IPS-18a (cell line): ENCODE data around the gene ZNF423.

Experiments used
- H3K27ac ChIP-seq: one replicate; pipeline ENCODE4 v1.5.1; 2013; ENCODE audit warnings: low read length
- H3K27me3 ChIP-seq: one replicate; pipeline ENCODE4 v1.6.1; 2013; ENCODE audit warnings: mild to moderate bottlenecking, low read length; ENCODE audit not compliant: control insufficient read depth, insufficient read depth
- H3K36me3 ChIP-seq: one replicate; pipeline ENCODE4 v1.6.1; 2013; ENCODE audit warnings: low read depth, low read length; ENCODE audit not compliant: control insufficient read depth
- H3K4me1 ChIP-seq: one replicate; pipeline ENCODE4 v1.6.1; 2013; ENCODE audit warnings: low read depth, low read length; ENCODE audit not compliant: control insufficient read depth
- H3K4me3 ChIP-seq: one replicate; pipeline ENCODE4 v1.5.1; 2013; ENCODE audit warnings: low read length
- H3K9ac ChIP-seq: one replicate; pipeline ENCODE4 v1.6.1; 2013; ENCODE audit warnings: mild to moderate bottlenecking, low read length, moderate library complexity
- H3K9me3 ChIP-seq: one replicate; pipeline ENCODE4 v1.6.1; 2013; ENCODE audit warnings: low read depth, low read length; ENCODE audit not compliant: control insufficient read depth

ZNF423 gene

DNA sequence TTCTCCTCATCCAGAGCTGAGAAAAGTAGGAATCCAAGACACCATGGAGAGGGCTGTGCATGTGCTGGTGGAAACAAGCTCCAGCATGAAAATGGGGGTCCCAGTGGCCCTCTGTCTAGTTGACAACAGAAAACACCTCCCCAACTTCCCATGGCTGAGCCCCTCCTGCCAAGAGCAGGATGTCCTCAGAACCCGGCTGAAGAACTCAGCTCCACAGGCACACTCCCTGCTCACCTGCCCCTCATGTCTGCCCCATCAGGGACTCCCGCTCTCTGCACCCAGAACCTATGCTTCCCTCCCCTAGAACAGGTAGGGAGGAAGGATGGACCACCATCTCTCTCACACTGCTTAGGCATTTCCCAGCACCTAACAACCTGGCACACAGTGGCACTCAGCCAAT lies 315.1 kb downstream of the ZNF423 start:
- peaks cover 14% of the 10 kb centered on the region for H3K4me1 ChIP-seq
- H3K9ac ChIP-seq, result no peak overlapping the region
- no peak overlapping the region for H3K27ac ChIP-seq
- H3K9me3 ChIP-seq, result no peaks in the 10 kb centered on the region
- H3K36me3 ChIP-seq, result no peaks in the 10 kb centered on the region
- H3K4me3 ChIP-seq, result no peak overlapping the region
- H3K27me3 ChIP-seq, result no peaks in the 10 kb centered on the region

DNA sequence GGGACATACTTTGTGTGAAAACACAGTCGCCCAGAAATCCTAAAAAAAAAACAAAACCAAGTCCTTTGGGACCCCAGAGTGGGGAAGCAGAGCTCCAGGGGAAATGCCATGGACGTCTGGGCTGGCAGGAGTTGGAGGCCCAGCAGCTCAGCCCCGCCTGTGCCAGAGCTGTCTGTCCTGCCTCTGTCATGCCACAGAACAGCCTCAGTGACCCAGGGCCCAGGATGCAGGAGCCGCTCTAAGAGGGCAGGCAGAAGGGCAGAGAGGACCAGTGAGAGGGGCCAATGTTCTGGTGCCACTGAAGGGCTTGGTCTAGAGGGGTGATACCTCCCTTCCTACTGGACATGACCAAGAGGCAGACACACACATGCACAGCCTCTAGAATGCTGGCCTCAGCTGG lies 316.2 kb downstream of the ZNF423 start:
- H3K9me3 ChIP-seq, result no peaks in the 10 kb centered on the region
- peaks cover 10% of the 10 kb centered on the region for H3K4me1 ChIP-seq
- H3K36me3 ChIP-seq, result no peaks in the 10 kb centered on the region
- H3K4me3 ChIP-seq, result no peak overlapping the region
- no peaks in the 10 kb centered on the region for H3K27me3 ChIP-seq
- no peak overlapping the region for H3K27ac ChIP-seq
- H3K9ac ChIP-seq, result no peak overlapping the region

DNA sequence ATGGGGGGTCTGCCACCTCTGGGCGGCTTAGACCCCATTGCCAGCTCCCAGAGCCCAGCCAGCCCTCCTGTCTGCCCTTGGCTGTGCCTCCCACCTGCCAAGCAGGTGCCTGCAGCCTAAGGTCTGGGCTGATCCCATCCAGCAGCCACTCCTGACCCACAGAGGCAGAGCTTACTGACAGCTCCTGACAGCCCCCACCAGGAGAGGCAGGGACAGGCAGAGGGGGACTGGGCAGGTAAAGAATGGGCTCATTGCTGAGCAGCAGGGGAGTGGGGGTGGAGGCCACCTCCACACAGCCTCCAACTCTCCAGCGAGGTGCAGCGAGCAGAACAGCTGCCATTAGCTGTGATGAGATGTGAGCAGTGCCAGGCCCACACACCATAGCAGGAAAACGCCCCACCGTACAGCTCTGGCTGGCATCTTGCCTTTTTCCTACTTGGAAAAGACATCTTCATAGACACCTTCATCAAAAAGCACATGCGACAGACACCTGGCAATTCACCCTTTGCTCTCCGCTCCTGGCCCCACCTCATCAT lies 317.9 kb downstream of the ZNF423 start:
- no peak overlapping the region for H3K27ac ChIP-seq
- no peaks in the 10 kb centered on the region for H3K27me3 ChIP-seq
- no peak overlapping the region for H3K4me3 ChIP-seq
- H3K36me3 ChIP-seq, result no peaks in the 10 kb centered on the region
- peaks cover 9% of the 10 kb centered on the region for H3K4me1 ChIP-seq
- no peak overlapping the region for H3K9ac ChIP-seq
- H3K9me3 ChIP-seq, result no peaks in the 10 kb centered on the region

DNA sequence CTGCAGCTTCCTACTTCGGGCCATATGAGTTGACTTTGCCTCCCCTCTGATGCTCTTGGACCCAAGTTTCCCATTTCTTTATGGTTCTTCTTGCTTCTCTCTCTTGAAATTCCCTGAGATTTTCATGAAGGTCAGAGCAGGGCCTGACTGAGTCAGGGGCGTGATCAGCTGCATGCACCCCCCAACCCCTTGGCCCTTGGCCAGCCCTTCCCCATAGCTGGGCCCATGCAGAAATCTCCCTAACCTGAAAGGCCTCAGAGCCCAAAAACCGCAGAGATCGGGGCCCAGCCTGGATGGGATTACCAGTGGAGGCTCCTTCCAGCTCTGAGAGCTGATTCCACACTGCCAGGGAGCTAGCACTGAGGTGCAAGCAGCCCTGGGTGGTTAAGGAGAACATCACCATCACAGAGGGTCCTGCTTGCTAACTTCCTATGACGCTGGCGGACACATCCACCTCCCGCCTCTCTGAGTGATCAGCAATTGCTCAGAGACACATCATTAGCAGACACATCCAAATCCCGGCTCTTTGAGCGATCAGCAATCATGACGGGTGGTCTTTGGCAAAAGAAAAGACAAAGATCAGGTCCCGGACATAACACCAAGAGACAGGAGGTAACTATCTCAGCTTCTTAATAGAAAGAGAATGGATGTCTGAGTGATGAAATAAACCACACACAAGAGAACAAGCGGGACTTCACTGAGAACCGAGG lies 320.9 kb downstream of the ZNF423 start:
- Histone ChIP-seq H3K9ac (no peak overlapping the region), H3K36me3 (no peaks in the 10 kb centered on the region), H3K4me3 (no peak overlapping the region), H3K27ac (no peak overlapping the region), H3K4me1 (peaks cover 15% of the 10 kb centered on the region), H3K9me3 (no peaks in the 10 kb centered on the region), H3K27me3 (no peaks in the 10 kb centered on the region)

DNA sequence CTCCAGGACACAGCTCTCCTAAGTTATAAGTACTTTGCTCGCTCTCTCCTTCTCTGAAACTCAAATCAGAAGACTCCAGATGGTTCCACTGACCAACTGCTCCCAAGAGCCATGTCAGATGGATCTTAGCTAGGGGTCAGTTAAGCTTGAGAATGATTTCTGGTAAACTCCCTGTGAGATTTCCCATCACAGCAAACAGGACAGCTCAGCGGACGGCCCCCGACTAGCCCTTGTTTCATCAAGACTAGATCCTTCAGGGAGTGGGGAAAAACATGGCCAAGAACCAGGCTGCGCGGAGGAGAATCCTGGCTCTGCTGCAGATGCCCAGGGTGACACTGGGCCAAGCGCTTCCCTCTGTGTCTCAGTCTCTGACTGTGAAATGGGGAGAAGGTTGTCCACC lies 322.5 kb downstream of the ZNF423 start:
- H3K4me3 ChIP-seq, result no peak overlapping the region
- H3K27ac ChIP-seq, result no peak overlapping the region
- peaks cover 21% of the 10 kb centered on the region for H3K4me1 ChIP-seq
- H3K9me3 ChIP-seq, result no peaks in the 10 kb centered on the region
- no peaks in the 10 kb centered on the region for H3K27me3 ChIP-seq
- H3K36me3 ChIP-seq, result no peaks in the 10 kb centered on the region
- no peak overlapping the region for H3K9ac ChIP-seq

DNA sequence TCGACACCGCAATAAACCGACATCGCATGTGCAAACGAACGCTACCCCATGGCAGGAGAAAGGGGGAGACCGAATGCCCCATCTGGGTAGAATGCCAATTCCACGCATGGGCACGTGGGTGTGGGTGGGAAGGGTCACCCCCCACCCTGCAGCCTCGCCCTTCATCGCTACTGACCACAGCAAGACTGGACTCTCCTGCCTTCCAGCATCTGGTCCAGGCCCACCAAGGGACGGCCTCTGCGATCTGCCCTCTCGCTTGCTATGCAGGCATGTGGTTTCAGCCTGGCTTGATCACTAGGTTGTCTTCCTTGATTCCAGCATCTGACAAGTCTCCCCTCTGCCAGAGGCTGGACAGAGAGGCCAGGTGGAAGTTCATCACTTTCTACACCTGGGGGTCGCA lies 323.0 kb downstream of the ZNF423 start:
- H3K27me3 ChIP-seq, result no peaks in the 10 kb centered on the region

DNA sequence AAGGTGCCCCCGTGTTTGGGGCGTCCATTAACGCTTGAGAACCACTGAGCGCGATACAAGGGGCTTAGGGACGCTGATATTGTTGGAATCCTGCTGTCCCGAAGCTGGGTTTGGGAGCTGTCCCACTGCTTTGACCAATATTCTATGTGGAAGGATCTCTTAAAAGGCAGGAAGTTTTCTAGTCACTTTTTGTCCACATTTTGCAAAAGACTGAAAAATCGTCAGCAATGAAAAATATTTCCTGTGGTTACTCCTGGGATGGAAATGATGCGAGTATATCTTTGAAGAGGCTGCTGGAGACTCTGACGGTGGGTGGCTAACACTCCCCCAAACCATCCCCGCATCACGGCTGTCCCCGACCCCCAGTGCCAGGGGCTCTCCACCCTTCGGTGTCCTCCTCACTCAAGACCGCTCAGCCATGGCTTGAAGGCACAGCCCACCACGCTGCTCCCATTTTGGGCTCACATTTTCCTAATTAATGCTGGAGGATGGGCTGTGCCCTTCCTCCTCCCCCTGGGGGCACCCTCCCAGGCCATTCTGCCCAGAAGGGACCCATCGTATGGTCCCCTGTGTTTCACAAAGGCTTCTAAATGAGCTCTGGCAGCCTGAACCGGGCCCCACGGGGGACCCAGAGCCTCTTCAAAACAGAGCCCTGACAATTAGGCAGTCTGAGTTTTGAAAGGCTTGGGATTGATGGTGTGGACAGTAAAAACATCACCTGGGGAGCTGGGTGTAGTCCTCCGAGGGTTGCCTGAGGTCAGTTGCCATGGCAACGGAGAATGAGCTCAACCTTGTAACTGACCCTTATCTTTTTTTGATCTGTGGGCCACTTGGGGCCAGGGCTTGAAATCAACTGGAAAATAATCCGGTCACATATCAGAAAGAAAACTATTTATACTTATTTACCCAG lies 323.7 kb downstream of the ZNF423 start:
- no peak overlapping the region for H3K9ac ChIP-seq
- no peaks in the 10 kb centered on the region for H3K9me3 ChIP-seq
- no peak overlapping the region for H3K27ac ChIP-seq
- peaks cover 29% of the 10 kb centered on the region for H3K4me1 ChIP-seq
- H3K36me3 ChIP-seq, result no peaks in the 10 kb centered on the region
- H3K27me3 ChIP-seq, result no peaks in the 10 kb centered on the region
- H3K4me3 ChIP-seq, result no peak overlapping the region

More for the DNA sequence above, 323.0 kb downstream of the ZNF423 start:
- H3K9ac ChIP-seq, result no peak overlapping the region
- H3K9me3 ChIP-seq, result no peaks in the 10 kb centered on the region
- H3K27ac ChIP-seq, result no peak overlapping the region
- peaks cover 26% of the 10 kb centered on the region for H3K4me1 ChIP-seq
- H3K36me3 ChIP-seq, result no peaks in the 10 kb centered on the region
- no peak overlapping the region for H3K4me3 ChIP-seq

DNA sequence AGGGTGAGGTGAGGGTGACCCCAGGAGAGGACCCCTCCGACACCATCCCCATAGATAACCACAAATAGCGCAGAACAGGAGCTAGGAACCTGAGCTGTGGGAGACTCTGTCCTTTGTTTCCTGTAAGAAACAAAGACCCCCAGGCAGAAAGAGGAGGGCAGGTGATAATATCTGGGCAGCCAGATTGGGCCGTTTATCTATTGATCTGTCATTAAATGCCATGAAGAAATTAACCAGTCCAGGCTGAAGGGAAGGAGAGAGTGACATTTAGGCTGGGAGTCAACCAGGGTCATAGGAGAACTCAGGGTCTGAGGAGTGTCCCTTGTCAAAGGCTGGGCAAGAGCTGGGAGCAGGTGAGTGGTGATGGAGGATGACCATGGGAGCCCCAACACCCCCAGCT lies 324.5 kb downstream of the ZNF423 start:
- no peak overlapping the region for H3K9ac ChIP-seq
- H3K4me1 ChIP-seq, result peaks cover 29% of the 10 kb centered on the region
- H3K27ac ChIP-seq, result no peak overlapping the region
- no peaks in the 10 kb centered on the region for H3K9me3 ChIP-seq
- H3K36me3 ChIP-seq, result no peaks in the 10 kb centered on the region
- no peak overlapping the region for H3K4me3 ChIP-seq
- H3K27me3 ChIP-seq, result no peaks in the 10 kb centered on the region

DNA sequence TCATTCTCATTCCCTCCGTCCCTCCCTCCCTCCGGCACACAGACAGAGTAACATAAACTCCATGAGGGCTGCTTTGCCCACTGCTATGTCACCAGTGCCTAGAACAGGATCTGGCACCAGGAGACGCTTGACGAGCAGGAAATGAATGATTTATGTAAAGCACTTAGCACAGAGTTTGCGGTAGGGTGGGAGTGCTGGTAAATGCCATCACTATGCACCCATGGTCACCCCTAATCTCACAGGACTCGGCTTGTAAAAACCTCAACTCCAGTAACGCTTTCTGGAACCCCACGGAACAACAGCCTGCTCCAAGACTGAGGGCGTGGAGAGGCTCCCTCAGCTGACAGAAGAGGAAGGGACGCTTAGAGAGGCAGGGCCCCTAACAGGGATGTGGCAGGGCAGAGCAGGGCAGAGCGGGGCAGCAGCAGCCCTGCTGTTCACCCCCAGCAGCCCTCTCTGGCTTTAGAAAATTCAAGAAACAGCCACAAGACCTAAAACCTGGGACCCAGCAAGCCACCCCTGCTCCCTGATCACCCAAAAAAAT lies 325.4 kb downstream of the ZNF423 start:
- Histone ChIP-seq H3K4me3 (no peak overlapping the region), H3K9ac (no peak overlapping the region), H3K36me3 (no peaks in the 10 kb centered on the region), H3K27ac (no peak overlapping the region), H3K4me1 (peaks cover 29% of the 10 kb centered on the region), H3K9me3 (no peaks in the 10 kb centered on the region), H3K27me3 (no peaks in the 10 kb centered on the region)

DNA sequence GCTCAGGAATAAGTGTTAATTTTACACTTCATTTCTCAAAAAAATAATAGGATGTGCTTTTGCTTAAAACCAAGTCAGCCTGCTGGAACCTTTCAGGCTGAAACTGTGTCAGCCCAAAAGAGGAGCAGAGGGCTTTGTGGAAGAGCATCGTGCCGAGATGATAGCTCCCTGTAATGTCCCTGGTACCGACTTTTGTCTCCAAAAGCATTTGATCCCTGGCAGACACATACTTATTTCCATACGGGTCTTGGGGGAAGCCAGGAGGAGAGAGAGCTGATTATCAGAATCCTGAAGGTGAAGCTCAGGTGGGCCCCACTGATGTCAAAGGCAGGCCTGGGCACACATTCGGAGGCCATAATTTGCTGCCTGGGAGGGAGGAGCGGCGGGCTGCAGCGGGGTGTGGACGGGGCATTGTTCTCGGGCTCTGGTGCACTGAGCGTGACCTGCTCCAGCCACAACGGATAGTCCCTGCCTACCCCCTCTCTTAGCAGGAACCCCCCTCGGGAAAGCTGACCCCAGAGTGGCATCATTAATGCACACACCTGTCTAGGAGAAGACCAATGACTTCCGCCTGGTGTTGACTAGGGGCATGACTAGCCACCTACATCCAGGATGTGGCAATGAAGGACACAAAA lies 326.4 kb downstream of the ZNF423 start:
- peaks cover 29% of the 10 kb centered on the region for H3K4me1 ChIP-seq
- no peaks in the 10 kb centered on the region for H3K9me3 ChIP-seq
- no peaks in the 10 kb centered on the region for H3K36me3 ChIP-seq
- no peak overlapping the region for H3K27ac ChIP-seq
- H3K9ac ChIP-seq, result no peak overlapping the region
- no peaks in the 10 kb centered on the region for H3K27me3 ChIP-seq
- no peak overlapping the region for H3K4me3 ChIP-seq

DNA sequence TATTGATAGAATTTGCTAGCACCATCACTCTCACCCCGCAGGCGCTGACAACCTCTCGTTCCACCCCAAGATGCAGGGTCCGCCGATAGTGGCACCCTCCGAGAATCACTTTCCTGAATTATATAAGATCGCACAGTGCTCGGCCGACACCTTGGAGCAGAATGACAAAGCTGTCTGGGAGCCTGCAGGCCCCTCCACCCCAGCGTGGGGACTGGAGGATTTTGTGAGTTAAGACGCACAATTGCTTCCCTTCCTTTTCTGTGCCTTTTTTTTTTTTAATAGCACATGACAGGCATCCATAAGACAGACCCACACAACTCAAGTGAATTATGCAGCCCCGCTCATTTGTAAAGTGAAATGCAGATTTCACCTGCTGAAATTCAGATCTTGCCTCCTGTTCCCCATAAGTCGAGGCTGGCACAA lies 327.0 kb downstream of the ZNF423 start:
- no peaks in the 10 kb centered on the region for H3K9me3 ChIP-seq
- H3K27me3 ChIP-seq, result no peaks in the 10 kb centered on the region
- peaks cover under 1% of the 10 kb centered on the region for H3K36me3 ChIP-seq
- H3K4me1 ChIP-seq, result peaks cover 29% of the 10 kb centered on the region
- H3K27ac ChIP-seq, result no peak overlapping the region
- H3K9ac ChIP-seq, result no peak overlapping the region
- H3K4me3 ChIP-seq, result no peak overlapping the region
